DOHH2 (cell line): ENCODE measurements around the gene MED10.

ENCODE experiments used
- EZH2phosphoT487 ChIP-seq: fragments of 200-600 bp; sonication (generic); IDR thresholded peaks from 2 replicates; pipeline ENCODE4 v1.6.1; 2017; ENCODE audit warnings: borderline replicate concordance, mild to moderate bottlenecking, antibody characterized with exemption, low read length, moderate library complexity, mixed read lengths
- TF ChIP-seq, protein P1 (sequence below): fragments of 200-600 bp; sonication (generic); IDR thresholded peaks from one replicate; pipeline ENCODE4 v1.5.1; 2014; ENCODE audit warnings: antibody characterized with exemption, mild to moderate bottlenecking, low read depth, low read length; ENCODE audit not compliant: poor library complexity, severe bottlenecking

DNA sequence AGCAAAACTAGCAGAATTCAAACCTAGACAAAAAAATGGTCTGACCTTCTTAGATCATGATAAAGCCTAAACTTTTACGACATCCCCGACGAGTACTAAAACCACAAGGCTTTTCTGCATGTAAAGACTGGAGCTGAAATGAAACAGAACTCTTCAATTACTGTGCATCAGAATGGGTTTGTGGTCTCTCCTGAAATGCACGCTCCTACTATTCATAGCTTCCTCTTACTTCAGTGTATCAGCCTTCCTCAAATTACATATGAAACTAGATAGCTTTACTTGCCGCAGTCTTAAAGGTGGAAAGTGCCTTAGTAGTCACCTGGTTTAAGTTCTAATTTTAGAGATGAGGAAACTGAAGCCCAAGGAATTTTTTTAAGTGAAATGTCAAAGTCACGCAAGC lies 24.6 kb upstream of the MED10 start:
- TF ChIP-seq, protein P1, sequence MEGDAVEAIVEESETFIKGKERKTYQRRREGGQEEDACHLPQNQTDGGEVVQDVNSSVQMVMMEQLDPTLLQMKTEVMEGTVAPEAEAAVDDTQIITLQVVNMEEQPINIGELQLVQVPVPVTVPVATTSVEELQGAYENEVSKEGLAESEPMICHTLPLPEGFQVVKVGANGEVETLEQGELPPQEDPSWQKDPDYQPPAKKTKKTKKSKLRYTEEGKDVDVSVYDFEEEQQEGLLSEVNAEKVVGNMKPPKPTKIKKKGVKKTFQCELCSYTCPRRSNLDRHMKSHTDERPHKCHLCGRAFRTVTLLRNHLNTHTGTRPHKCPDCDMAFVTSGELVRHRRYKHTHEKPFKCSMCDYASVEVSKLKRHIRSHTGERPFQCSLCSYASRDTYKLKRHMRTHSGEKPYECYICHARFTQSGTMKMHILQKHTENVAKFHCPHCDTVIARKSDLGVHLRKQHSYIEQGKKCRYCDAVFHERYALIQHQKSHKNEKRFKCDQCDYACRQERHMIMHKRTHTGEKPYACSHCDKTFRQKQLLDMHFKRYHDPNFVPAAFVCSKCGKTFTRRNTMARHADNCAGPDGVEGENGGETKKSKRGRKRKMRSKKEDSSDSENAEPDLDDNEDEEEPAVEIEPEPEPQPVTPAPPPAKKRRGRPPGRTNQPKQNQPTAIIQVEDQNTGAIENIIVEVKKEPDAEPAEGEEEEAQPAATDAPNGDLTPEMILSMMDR, result no peak
- TF ChIP-seq EZH2phosphoT487, result no peak
